Measurements from ENCODE around the gene CBY1.

CBY1 gene

GRCh38 chr22:38704654-38705234 is 48.3 kb downstream of the CBY1 start:
- no peak for DNase-seq

DNA sequence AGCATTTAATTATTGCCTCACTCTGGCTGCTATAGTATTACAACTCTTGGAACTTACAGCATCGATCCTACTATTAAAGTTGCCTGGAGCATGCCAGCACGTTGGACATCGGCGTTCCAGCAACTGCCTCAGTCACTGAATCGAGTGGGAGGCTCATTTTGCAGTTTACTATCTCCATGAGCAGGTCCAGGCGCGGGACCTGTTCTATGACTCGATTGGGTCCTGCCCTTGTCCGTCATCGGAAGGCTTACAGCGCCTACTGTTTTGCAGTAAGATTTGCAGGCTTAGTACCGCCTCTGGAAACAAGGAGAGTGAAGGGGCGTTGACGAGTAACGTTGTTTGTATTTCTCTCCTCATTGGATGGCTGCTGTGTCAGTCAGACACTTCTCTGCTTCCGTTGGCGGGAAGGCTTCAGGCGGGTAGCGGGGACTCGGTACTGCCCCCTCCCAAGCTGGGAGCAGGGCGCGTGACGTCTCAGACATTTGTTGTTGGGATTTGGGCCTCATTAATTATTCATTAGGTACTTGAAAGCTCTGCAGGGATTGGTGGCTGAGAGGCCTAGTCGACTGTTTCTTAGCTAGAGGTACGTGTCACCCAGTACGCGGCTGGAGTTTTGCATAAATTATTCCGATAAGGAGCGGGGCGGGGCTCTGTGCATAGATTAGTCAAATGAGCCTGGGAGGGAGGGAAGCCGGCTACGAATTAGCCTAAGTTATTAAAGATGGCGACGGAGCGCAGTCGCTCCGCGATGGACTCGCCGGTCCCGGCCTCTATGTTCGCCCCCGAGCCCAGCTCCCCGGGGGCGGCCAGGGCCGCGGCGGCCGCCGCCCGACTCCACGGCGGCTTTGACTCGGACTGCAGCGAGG is 49.0 kb downstream of the CBY1 start, which contains the start of gene GTPBP1:
GTPBP1 (plus strand) TSS at position 710 of the 866 bp plus-strand sequence; CDS start at position 722, 12 bp downstream.
- peak; percentile 100 for DNase-seq

DNA sequence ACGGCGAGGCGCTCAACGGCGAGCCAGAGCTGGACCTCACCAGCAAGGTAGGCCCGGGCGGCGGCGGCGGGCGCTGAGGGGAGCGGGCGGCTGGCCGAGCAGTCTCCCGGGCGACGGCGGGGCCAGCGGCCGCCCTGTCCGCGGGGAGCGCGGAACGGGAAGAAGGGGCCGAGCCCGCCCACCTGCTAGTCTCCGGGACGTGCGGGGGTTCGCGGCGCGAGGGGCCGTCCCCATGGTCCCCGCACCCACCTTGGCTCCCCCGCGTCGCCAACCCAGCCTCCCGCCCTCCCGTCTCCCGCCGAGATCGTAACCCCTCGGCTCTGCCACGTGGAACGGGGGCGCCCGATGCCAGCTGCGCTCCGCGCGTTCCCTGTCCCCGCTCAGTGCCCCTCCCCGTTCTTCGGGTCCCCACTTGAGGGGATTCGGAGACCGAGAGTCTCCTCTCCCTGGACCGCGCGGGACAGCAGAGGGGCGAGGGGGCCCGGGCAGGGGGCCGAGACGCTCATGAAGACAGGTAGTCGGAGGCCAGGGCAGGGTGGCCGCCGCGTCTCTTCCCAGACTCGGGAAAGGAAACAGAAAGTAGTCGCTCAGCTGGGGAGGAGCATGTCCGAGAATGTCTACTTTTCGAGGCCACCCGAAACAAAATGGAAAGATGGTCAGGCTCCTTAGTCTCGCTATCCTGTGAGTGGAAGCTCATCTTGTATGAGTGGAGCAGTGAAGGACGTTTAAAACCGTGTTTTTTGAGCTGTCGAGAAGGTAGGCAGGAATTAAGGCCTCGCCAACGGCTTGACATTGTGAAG is 49.9 kb downstream of the CBY1 start:
- DNase-seq = no peak

DNA sequence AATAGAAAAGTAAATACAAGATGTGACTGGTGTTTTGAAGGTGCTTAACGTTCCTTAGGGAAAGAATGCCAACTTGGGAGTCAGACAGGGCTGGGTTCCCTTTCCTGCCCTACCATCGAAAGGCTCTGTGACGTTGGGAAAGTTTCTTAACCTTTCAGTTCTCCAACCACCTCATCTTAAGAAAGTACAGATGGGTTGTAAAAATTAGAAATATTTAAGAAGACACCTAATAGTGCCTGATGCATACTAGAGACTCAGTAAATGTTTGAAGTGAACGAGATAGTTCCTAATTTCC is 50.4 kb downstream of the CBY1 start:
- no peak for DNase-seq

- no peak for DNase-seq
Measured at GRCh38 chr22:38707346-38707745, 50.9 kb downstream of the CBY1 start.

DNA sequence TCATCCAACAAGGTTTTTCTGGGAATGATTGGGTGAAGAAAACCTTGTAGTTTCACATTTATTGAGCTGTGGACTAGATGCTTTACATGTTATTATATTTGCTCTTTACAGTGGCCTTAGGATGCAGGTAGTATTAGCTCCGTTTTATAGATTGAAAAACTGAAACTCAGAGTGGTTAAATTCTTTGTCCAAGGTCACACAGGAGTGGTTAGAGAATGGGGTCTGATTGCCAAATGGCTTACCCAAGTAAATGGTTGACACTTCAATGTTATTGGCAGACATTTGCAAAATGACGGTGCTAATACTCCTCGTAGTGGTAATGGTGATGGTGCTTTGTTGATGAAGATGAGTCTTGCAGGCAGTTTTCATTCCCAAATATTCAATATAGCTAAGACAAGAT is 51.5 kb downstream of the CBY1 start:
- DNase-seq = no peak

DNA sequence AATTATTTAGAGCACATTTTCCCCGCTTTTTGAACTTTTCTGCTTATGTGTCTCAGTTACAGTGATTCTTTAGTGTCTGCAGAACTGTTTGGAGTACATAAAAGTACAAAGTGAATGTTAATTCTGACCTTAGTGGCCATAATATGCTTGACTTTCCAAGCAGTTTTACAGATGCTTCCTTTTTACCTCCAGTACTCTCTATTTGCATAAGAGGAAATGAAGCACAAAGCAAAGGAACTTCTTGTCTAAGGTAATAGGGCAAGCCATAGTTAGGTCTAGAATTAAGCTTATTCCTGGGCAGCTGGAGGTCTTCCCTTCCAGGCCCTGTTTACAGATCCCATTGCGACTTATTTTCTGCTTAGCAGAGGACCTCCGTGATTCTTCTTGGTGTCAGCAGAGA is 52.9 kb downstream of the CBY1 start:
- DNase-seq = no peak

GRCh38 chr22:38710351-38710750 is 53.9 kb downstream of the CBY1 start:
- DNase-seq = no peak

DNA sequence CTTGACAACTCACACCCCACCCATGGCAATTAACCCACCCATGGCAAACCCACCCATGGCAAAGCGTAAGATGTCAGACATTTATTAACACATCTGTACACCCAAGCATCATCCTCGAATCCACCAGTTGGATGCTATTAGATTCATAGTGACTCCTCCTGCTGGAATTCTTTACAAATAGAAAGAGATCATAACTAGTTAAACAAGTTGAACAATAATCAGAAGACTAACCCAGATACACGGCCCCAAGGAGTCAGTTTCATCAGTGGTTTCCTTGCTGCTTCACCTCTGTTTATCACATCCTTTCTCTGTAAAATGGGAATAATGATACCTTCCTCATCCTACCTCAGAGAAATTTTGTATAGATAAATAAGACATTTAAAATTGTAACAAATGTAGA is 54.4 kb downstream of the CBY1 start:
- no peak for DNase-seq

- no peak for DNase-seq
Measured at GRCh38 chr22:38712486-38713207, 56.2 kb downstream of the CBY1 start.

GRCh38 chr22:38713921-38714320 is 57.5 kb downstream of the CBY1 start:
- no peak for DNase-seq

DNA sequence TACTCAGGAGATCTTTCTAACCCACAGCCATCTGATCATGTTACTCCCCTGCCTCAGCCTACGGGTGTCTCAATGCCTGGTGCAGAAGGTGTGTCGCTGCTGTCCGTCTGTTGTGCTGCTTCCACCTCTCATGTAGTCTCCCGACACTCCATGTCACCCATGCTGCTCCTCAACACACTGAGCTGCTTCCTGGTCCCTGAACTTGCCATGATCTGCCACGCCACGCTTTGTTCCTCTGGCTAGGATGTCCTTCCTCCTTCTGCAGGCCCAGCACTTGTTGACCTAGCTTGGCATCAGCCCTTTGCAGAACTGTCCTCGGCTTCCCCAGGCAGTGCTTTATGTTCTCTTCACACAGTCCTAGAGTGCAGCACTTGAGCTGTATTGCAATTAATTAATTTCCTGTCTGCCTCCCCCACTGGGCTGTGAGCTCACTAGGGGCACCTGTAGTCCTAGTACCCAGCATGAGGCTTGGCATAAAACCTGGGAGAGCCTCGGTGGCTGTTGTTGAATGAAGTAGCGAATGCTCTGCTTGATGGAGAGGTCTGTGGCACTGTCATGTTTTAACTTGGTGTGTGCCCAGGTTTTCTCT is 58.8 kb downstream of the CBY1 start:
- peak; percentile 77 for DNase-seq

DNA sequence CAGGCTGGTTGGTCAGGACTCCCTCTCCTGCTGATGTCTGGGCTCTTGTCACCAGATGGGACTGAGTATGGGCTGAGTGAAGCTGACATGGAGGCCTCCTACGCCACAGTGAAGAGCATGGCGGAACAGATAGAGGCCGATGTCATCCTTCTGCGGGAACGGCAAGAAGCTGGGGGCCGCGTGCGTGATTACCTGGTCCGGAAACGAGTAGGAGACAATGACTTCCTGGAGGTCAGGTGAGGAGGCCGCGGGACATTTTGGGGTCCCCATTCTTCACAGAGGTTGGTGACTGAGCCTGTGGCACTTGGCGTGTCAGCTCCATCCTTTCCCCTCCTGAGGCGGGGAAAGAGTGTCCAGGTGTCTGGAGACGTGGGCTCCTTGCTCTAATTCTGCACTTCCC is 59.4 kb downstream of the CBY1 start:
- DNase-seq = no peak

GRCh38 chr22:38716271-38716670 is 59.8 kb downstream of the CBY1 start:
- DNase-seq = no peak

- no peak for DNase-seq
Measured at GRCh38 chr22:38716826-38717225, 60.4 kb downstream of the CBY1 start.

DNA sequence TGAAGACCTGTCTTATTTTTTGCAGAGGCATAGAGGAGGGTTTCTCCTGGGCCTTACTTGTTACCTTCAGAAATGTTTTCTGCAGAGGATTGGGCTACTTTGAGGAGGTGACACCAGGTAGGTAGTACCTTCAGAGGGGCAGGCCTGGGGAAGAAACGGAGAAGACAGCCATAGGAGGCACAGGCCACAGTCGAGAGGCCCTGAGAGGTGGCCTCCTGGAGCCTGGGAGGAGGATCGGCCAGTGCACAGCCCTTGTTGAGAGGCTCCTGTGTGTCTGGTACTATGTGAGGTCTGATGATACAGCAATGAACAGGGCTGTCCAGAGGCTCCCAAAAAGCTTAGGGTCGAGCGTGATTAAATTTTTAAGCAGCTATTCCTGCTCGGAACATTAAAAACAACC is 60.8 kb downstream of the CBY1 start:
- DNase-seq = no peak

DNA sequence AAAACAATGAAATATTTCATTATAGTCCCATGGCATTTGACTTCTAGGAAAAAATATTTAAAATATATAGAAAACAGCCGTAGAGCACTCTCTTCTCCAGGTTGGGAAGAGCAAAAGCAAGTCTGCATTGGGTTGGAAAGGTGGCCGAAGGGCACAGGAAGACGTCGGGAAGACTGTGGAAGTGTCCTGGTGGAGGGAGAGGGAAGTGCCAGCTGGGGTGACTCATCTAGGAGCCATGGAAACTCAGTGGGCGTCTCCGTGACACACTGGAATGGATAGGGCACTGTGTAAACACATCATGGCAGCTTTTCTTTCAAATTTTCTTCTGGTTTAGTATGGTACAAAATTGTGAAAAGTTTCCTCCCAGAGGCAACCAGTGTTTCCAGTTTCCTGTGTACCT is 62.0 kb downstream of the CBY1 start:
- no peak for DNase-seq

GRCh38 chr22:38719196-38719595 is 62.8 kb downstream of the CBY1 start:
- no peak for DNase-seq

DNA sequence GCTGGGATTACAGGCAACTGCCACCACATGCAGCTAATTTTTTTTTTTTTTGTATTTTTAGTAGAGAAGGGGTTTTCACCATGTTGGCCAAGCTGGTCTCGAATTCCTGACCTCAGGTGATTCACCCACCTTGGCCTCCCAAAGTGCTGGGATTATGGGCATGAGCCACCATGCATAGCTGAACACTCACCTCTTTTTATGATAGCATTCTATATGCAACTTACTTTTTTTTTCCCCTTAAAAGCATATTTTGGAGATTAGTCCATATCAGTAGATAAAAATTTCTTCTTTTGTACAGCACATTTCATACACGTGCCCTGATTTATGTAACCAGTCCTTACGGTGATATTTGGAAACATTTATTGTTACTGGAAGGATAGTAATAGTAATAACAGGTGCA is 63.9 kb downstream of the CBY1 start:
- no peak for DNase-seq

DNA sequence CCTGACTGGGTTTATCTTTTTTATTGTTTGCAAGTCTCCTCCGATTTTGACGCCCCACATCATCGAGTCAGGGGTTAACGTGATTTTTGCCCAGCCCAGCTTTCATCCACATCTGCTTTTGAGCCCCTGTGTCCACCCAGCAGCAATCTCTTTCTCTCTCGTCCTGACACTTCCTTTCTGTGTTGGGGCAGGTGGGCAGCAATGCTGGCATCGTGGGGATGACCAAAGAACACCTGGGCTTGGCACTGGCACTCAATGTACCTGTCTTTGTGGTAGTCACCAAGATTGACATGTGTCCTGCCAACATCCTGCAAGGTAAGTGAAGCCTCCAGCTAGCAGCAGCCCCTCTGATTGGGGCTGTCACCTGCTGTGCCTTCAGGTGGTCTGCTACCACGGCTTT is 65.1 kb downstream of the CBY1 start:
- no peak for DNase-seq
